Measurements from ENCODE around the gene ADCY10.
"Not testable (repeated sequence)": the region's sequence is repeated elsewhere in the genome, so short reads cannot be mapped to it uniquely, and the experiment has no call there.

Gene ADCY10

GRCh38 chr1:167936930-167937708, 23.2 kb upstream of the ADCY10 start, which contains the start of gene MPC2:
Gene MPC2, minus strand, starts transcription at chr1:167937072. Its CDS starts 1,231 bp downstream, at chr1:167935841.
- H3K27ac ChIP-seq (ENCODE audit: low read depth, low read length): peak within 1 kb of the TSS; percentile 91
- H3K36me3 ChIP-seq (ENCODE audit: control insufficient read depth, insufficient read depth, low read length): no peaks in the 10 kb centered on the region
- H3K27me3 ChIP-seq (ENCODE audit: control insufficient read depth, insufficient read depth, low read length): no peaks in the 10 kb centered on the region
- peak within 1 kb of the TSS; percentile 88 for H3K9ac ChIP-seq (ENCODE audit: low read length)
- H3K9me3 ChIP-seq (ENCODE audit: control insufficient read depth, insufficient read depth, low read depth, low read length): no peaks in the 10 kb centered on the region
- H3K4me1 ChIP-seq (ENCODE audit: control insufficient read depth, insufficient read depth, low read length): peaks cover 15% of the 10 kb centered on the region
- H3K4me3 ChIP-seq (ENCODE audit: low read depth, low read length): peak within 1 kb of the TSS; percentile 74

GRCh38 chr1:167936068-167936929, 22.4 kb upstream of the ADCY10 start, which contains the start of gene DCAF6:
Gene DCAF6, plus strand, starts transcription at chr1:167936683. Its CDS starts 229 bp downstream, at chr1:167936912.
- peak within 1 kb of the TSS; percentile 91 for H3K27ac ChIP-seq (ENCODE audit: low read depth, low read length)
- no peaks in the 10 kb centered on the region for H3K27me3 ChIP-seq (ENCODE audit: control insufficient read depth, insufficient read depth, low read length)
- H3K4me1 ChIP-seq (ENCODE audit: control insufficient read depth, insufficient read depth, low read length): peaks cover 15% of the 10 kb centered on the region
- peak within 1 kb of the TSS; percentile 88 for H3K9ac ChIP-seq (ENCODE audit: low read length)
- peak within 1 kb of the TSS; percentile 74 for H3K4me3 ChIP-seq (ENCODE audit: low read depth, low read length)
- H3K9me3 ChIP-seq (ENCODE audit: control insufficient read depth, insufficient read depth, low read depth, low read length): no peaks in the 10 kb centered on the region
- no peaks in the 10 kb centered on the region for H3K36me3 ChIP-seq (ENCODE audit: control insufficient read depth, insufficient read depth, low read length)

- Histone ChIP-seq H3K9me3 (ENCODE audit: control insufficient read depth, insufficient read depth, low read depth, low read length) (no peaks in the 10 kb centered on the region), H3K4me1 (ENCODE audit: control insufficient read depth, insufficient read depth, low read length) (peaks cover 15% of the 10 kb centered on the region), H3K4me3 (ENCODE audit: low read depth, low read length) (peak overlapping the region; percentile 74), H3K9ac (ENCODE audit: low read length) (peak overlapping the region; percentile 80), H3K36me3 (ENCODE audit: control insufficient read depth, insufficient read depth, low read length) (no peaks in the 10 kb centered on the region), H3K27ac (ENCODE audit: low read depth, low read length) (peak overlapping the region; percentile 8; the same call in 1 of the 2 replicates), H3K27me3 (ENCODE audit: control insufficient read depth, insufficient read depth, low read length) (no peaks in the 10 kb centered on the region)
Measured at GRCh38 chr1:167935216-167936067, 21.5 kb upstream of the ADCY10 start.

- Histone ChIP-seq H3K27me3 (ENCODE audit: control insufficient read depth, insufficient read depth, low read length) (no peaks in the 10 kb centered on the region), H3K27ac (ENCODE audit: low read depth, low read length) (no peak overlapping the region), H3K9ac (ENCODE audit: low read length) (peak overlapping the region; percentile 80), H3K9me3 (ENCODE audit: control insufficient read depth, insufficient read depth, low read depth, low read length) (no peaks in the 10 kb centered on the region), H3K36me3 (ENCODE audit: control insufficient read depth, insufficient read depth, low read length) (no peaks in the 10 kb centered on the region), H3K4me1 (ENCODE audit: control insufficient read depth, insufficient read depth, low read length) (peaks cover 15% of the 10 kb centered on the region), H3K4me3 (ENCODE audit: low read depth, low read length) (peak overlapping the region; percentile 74)
Measured at GRCh38 chr1:167934426-167935215, 20.7 kb upstream of the ADCY10 start.

GRCh38 chr1:167933788-167934187, 19.9 kb upstream of the ADCY10 start:
- no peak overlapping the region for H3K27ac ChIP-seq (ENCODE audit: low read depth, low read length)
- H3K4me3 ChIP-seq (ENCODE audit: low read depth, low read length): no peak overlapping the region

GRCh38 chr1:167929725-167930124, 15.8 kb upstream of the ADCY10 start:
- no peaks in the 10 kb centered on the region for H3K27me3 ChIP-seq (ENCODE audit: control insufficient read depth, insufficient read depth, low read length)
- H3K4me3 ChIP-seq (ENCODE audit: low read depth, low read length): no peak overlapping the region
- no peaks in the 10 kb centered on the region for H3K36me3 ChIP-seq (ENCODE audit: control insufficient read depth, insufficient read depth, low read length)
- H3K4me1 ChIP-seq (ENCODE audit: control insufficient read depth, insufficient read depth, low read length): peaks cover 21% of the 10 kb centered on the region
- no peak overlapping the region for H3K27ac ChIP-seq (ENCODE audit: low read depth, low read length)
- no peak overlapping the region for H3K9ac ChIP-seq (ENCODE audit: low read length)
- H3K9me3 ChIP-seq (ENCODE audit: control insufficient read depth, insufficient read depth, low read depth, low read length): no peaks in the 10 kb centered on the region

More at GRCh38 chr1:167933788-167934187, 19.9 kb upstream of the ADCY10 start:
- no peaks in the 10 kb centered on the region for H3K9me3 ChIP-seq (ENCODE audit: control insufficient read depth, insufficient read depth, low read depth, low read length)
- no peak overlapping the region for H3K9ac ChIP-seq (ENCODE audit: low read length)
- H3K36me3 ChIP-seq (ENCODE audit: control insufficient read depth, insufficient read depth, low read length): no peaks in the 10 kb centered on the region
- peaks cover 15% of the 10 kb centered on the region for H3K4me1 ChIP-seq (ENCODE audit: control insufficient read depth, insufficient read depth, low read length)
- H3K27me3 ChIP-seq (ENCODE audit: control insufficient read depth, insufficient read depth, low read length): no peaks in the 10 kb centered on the region

DNA sequence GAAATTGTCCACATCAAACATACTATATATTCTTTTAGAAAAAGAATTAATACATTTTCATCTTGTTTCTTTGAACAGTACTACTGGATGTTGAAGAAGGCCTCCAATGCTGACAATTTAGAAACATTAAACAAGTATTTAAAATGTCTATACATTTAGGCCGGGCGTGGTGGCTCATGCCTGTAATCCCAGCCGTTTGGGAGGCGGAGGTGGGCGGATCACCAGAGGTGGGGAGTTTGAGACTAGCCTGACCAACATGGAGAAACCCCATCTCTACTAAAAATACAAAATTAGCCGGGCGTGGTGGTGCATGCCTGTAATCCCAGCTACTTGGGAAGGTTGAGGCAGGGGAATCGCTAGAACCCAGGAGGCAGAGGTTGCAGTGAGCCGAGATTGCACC, 15.0 kb upstream of the ADCY10 start:
- not testable (repeated sequence) for H3K9ac ChIP-seq (ENCODE audit: low read length); H3K27me3 ChIP-seq (ENCODE audit: control insufficient read depth, insufficient read depth, low read length); H3K4me3 ChIP-seq (ENCODE audit: low read depth, low read length); H3K9me3 ChIP-seq (ENCODE audit: control insufficient read depth, insufficient read depth, low read depth, low read length); H3K36me3 ChIP-seq (ENCODE audit: control insufficient read depth, insufficient read depth, low read length); H3K27ac ChIP-seq (ENCODE audit: low read depth, low read length)
- peaks cover 15% of the 10 kb centered on the region for H3K4me1 ChIP-seq (ENCODE audit: control insufficient read depth, insufficient read depth, low read length)

GRCh38 chr1:167928457-167928852, 14.5 kb upstream of the ADCY10 start:
- Histone ChIP-seq H3K9ac (ENCODE audit: low read length) (no peak overlapping the region), H3K4me1 (ENCODE audit: control insufficient read depth, insufficient read depth, low read length) (peaks cover 15% of the 10 kb centered on the region), H3K4me3 (ENCODE audit: low read depth, low read length) (no peak overlapping the region), H3K36me3 (ENCODE audit: control insufficient read depth, insufficient read depth, low read length) (no peaks in the 10 kb centered on the region), H3K27ac (ENCODE audit: low read depth, low read length) (no peak overlapping the region), H3K9me3 (ENCODE audit: control insufficient read depth, insufficient read depth, low read depth, low read length) (no peaks in the 10 kb centered on the region), H3K27me3 (ENCODE audit: control insufficient read depth, insufficient read depth, low read length) (no peaks in the 10 kb centered on the region)

DNA sequence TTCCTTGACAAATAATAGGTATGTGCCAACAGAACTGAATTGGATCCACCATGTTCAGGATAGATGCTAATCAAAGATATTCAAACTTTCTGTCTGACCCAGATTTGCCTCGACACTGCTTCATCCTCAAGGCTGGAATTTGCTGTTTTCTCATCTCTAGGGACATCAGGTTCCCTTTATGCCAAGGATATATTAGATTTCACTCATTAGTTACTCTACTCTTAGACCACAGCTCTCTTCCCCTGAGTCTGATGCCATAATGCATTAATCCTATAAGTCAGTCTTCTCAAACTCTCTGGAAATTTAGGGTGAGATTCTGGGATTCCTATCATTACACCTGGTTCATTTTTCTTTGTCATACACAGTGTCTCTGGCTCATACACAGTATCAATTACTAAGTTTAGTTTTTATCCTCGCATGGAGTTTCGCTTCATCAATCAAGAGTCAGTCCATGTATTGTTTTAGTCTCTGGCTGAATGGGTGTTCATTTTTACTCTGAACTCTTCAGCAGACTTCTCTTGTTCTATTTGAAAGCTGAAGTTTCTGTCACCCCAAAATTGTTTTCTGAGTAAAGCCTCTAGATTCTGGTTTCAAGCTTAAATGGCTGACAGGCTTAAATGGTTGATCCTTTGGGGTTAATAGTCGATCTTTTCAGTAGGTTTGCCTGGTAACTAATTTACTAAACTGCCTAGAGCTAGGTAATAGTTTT, 13.3 kb upstream of the ADCY10 start:
- Histone ChIP-seq H3K9me3 (ENCODE audit: control insufficient read depth, insufficient read depth, low read depth, low read length) (no peaks in the 10 kb centered on the region), H3K4me1 (ENCODE audit: control insufficient read depth, insufficient read depth, low read length) (peaks cover 15% of the 10 kb centered on the region), H3K9ac (ENCODE audit: low read length) (no peak overlapping the region), H3K27me3 (ENCODE audit: control insufficient read depth, insufficient read depth, low read length) (no peaks in the 10 kb centered on the region), H3K4me3 (ENCODE audit: low read depth, low read length) (no peak overlapping the region), H3K27ac (ENCODE audit: low read depth, low read length) (no peak overlapping the region), H3K36me3 (ENCODE audit: control insufficient read depth, insufficient read depth, low read length) (no peaks in the 10 kb centered on the region)
